ENCODE data around the gene WEE2.

WEE2 gene

GRCh38 chr7:141704741-141705140 is 3.4 kb upstream of the WEE2 start:
- Histone ChIP-seq H4K20me1 (ENCODE audit: low read depth, low read length) (no peaks in the 10 kb centered on the region), H2AFZ (ENCODE audit: low read depth, low read length, severe bottlenecking) (no peak overlapping the region), H3F3A (ENCODE audit: insufficient read depth) (no peaks in the 10 kb centered on the region; the same call in 1 of the 2 replicates), H3K27ac (ENCODE audit: low read depth, low read length) (no peak overlapping the region), H3K4me2 (ENCODE audit: low read depth, low read length, poor library complexity, severe bottlenecking) (no peak overlapping the region), H3K4me3 (ENCODE audit: insufficient read depth, low read length, poor library complexity, severe bottlenecking) (no peak overlapping the region), H3K27me3 (ENCODE audit: low read length) (no peaks in the 10 kb centered on the region), H3K9me2 (replicated peaks; ENCODE audit: insufficient read depth, low read length) (no peaks in the 10 kb centered on the region), H3K79me2 (ENCODE audit: insufficient read depth, low read length) (no peaks in the 10 kb centered on the region), H3K9me3 (ENCODE audit: insufficient read depth, low read length) (no peaks in the 10 kb centered on the region), H3K36me3 (ENCODE audit: low read length) (no peaks in the 10 kb centered on the region), H3K9ac (ENCODE audit: low read length) (no peak overlapping the region)
- TF ChIP-seq CTCF (IDR thresholded peaks at IDR 0.05; ENCODE audit: insufficient read depth, low read length, poor library complexity, severe bottlenecking) (no peak), EZH2phosphoT487 (conservative IDR thresholded peaks at IDR 0.05; ENCODE audit: low read length) (no peak)

GRCh38 chr7:141706239-141707064 is 1.7 kb upstream of the WEE2 start:
- no peaks in the 10 kb centered on the region for H3F3A ChIP-seq (ENCODE audit: insufficient read depth)
- no peaks in the 10 kb centered on the region for H3K79me2 ChIP-seq (ENCODE audit: insufficient read depth, low read length)
- H3K36me3 ChIP-seq (ENCODE audit: low read length), result no peaks in the 10 kb centered on the region
- H3K9me3 ChIP-seq (ENCODE audit: insufficient read depth, low read length), result no peaks in the 10 kb centered on the region
- no peaks in the 10 kb centered on the region for H3K9me2 ChIP-seq (replicated peaks; ENCODE audit: insufficient read depth, low read length)
- no peak overlapping the region for H3K9ac ChIP-seq (ENCODE audit: low read length)
- TF ChIP-seq CTCF (IDR thresholded peaks at IDR 0.05; ENCODE audit: insufficient read depth, low read length, poor library complexity, severe bottlenecking) (no peak), EZH2phosphoT487 (conservative IDR thresholded peaks at IDR 0.05; ENCODE audit: low read length) (no peak)
- no peaks in the 10 kb centered on the region for H3K27me3 ChIP-seq (ENCODE audit: low read length)
- no peak overlapping the region for H3K4me3 ChIP-seq (ENCODE audit: insufficient read depth, low read length, poor library complexity, severe bottlenecking)
- H3K4me2 ChIP-seq (ENCODE audit: low read depth, low read length, poor library complexity, severe bottlenecking), result no peak overlapping the region
- H4K20me1 ChIP-seq (ENCODE audit: low read depth, low read length), result no peaks in the 10 kb centered on the region
- no peak overlapping the region for H3K27ac ChIP-seq (ENCODE audit: low read depth, low read length)
- no peak overlapping the region for H2AFZ ChIP-seq (ENCODE audit: low read depth, low read length, severe bottlenecking)

GRCh38 chr7:141709318-141709717 is 1.2 kb downstream of the WEE2 start:
- H3K27ac ChIP-seq (ENCODE audit: low read depth, low read length), result no peak overlapping the region
- H3K79me2 ChIP-seq (ENCODE audit: insufficient read depth, low read length), result no peaks in the 10 kb centered on the region
- no peak overlapping the region for H2AFZ ChIP-seq (ENCODE audit: low read depth, low read length, severe bottlenecking)
- H3F3A ChIP-seq (ENCODE audit: insufficient read depth), result no peaks in the 10 kb centered on the region
- H3K36me3 ChIP-seq (ENCODE audit: low read length), result no peaks in the 10 kb centered on the region
- no peaks in the 10 kb centered on the region for H3K9me2 ChIP-seq (replicated peaks; ENCODE audit: insufficient read depth, low read length)
- H3K27me3 ChIP-seq (ENCODE audit: low read length), result no peaks in the 10 kb centered on the region
- no peak overlapping the region for H3K4me2 ChIP-seq (ENCODE audit: low read depth, low read length, poor library complexity, severe bottlenecking)
- H3K9me3 ChIP-seq (ENCODE audit: insufficient read depth, low read length), result no peaks in the 10 kb centered on the region
- no peak overlapping the region for H3K9ac ChIP-seq (ENCODE audit: low read length)
- no peaks in the 10 kb centered on the region for H4K20me1 ChIP-seq (ENCODE audit: low read depth, low read length)
- TF ChIP-seq EZH2phosphoT487 (conservative IDR thresholded peaks at IDR 0.05; ENCODE audit: low read length) (no peak), CTCF (IDR thresholded peaks at IDR 0.05; ENCODE audit: insufficient read depth, low read length, poor library complexity, severe bottlenecking) (no peak)
- no peak overlapping the region for H3K4me3 ChIP-seq (ENCODE audit: insufficient read depth, low read length, poor library complexity, severe bottlenecking)
